Stimulated activated CD8-positive, alpha-beta memory T cell treated with anti-CD3 and anti-CD28 coated beads, Interleukin-15, amount 100 ng/mL, for 48 hours (primary cell): Measurements from ENCODE around the gene SREK1IP1.
"Not testable (repeated sequence)": the region's sequence is repeated elsewhere in the genome, so short reads cannot be mapped to it uniquely, and the experiment has no call there.

ENCODE experiments used
- DNase-seq, 2 donors: peaks; one replicate each; pipeline ENCODE4 v3.0.0-alpha.2; 2020; ENCODE audit warnings: low read depth in 2 of 2

SREK1IP1 gene

GRCh38 chr5:64765804-64766504, 2.5 kb downstream of the SREK1IP1 start:
- DNase-seq = no peak

DNA sequence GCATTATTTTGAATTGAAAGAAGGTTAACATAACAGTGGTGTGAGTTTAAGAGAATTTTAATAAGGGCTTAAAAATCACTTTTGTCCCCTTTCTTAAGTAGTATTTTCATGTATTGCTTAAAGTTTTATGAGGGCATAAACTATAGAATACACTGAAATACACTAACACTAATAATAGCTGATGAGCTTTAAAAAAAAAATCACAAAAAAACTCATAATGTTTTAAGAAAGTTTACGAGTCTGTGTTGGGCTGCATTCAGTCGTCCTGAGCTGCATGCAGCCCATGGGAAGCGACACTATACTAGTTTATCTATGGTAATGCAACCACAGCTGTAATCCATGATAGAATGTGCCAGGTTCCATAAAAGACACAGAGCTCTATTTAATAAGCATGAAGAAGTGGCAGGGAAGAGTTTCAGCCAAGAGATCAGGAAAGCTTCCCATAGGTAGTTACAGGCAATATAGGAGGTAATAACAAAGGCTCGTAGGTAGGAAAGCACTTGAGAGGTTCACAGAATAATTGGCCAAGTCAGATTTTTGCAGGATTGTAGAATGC, 4.5 kb downstream of the SREK1IP1 start:
- DNase-seq = no peak

GRCh38 chr5:64759960-64760660, 8.4 kb downstream of the SREK1IP1 start:
- DNase-seq = no peak

- DNase-seq = no peak
Measured at GRCh38 chr5:64758901-64759300, 9.6 kb downstream of the SREK1IP1 start.

GRCh38 chr5:64754066-64754465, 14.4 kb downstream of the SREK1IP1 start:
- DNase-seq = no peak

GRCh38 chr5:64749385-64749784, 19.1 kb downstream of the SREK1IP1 start:
- no peak for DNase-seq

- no peak for DNase-seq
Measured at GRCh38 chr5:64746446-64746845, 22.0 kb downstream of the SREK1IP1 start.

- DNase-seq = no peak
Measured at GRCh38 chr5:64744914-64745313, 23.6 kb downstream of the SREK1IP1 start.

GRCh38 chr5:64742821-64743220, 25.7 kb downstream of the SREK1IP1 start:
- DNase-seq = no peak

DNA sequence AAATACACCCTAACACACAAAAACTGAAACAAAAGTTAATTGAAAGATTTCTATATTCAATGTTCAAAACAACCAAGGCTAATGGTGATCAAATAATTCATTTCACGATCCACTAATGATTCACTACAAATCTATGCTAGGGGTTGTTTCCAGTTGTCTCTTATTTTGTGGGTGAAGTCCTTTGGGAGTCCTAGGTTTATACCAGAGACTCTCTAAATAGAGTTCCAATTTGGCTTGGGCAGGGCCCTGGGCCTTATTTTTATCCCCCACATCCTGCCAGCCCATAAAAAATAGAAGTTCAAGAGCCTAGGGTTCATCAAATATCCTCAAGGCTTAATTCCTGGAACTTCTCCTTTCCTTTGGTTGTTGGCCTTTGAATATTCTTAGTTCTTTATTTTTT, 26.1 kb downstream of the SREK1IP1 start:
- no peak for DNase-seq

DNA sequence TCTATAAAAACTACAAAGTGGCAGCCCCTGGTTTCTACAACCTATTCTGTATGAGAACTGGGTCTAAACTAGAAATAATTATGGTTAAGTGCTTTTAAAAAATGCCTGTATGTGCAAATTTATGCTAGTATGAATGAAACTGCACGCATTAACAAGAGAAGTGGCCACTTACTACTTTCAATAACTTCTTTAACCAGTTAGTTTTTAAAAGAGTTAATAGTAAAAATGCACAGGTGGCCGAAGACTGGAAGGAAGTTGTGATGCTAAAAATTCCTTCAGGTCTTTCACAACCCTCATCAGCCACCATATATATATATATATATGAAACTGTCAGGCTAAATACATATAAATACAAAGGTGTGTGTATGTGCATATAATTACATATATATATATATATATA, 41.3 kb downstream of the SREK1IP1 start:
- no peak for DNase-seq

GRCh38 chr5:64722588-64722987, 45.9 kb downstream of the SREK1IP1 start:
- no peak for DNase-seq

DNA sequence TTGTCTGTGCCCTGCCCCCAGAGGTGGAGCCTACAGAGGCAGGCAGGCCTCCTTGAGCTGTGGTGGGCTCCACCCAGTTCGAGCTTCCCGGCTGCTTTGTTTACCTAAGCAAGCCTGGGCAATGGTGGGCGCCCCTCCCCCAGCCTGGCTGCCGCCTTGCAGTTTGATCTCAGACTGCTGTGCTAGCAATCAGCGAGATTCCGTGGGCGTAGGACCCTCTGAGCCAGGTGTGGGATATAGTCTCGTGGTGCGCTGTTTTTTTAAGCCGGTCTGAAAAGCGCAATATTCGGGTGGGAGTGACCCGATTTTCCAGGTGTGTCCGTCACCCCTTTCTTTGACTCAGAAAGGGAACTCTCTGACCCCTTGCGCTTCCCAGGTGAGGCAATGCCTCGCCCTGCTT, 54.0 kb downstream of the SREK1IP1 start:
- not testable (repeated sequence) for DNase-seq

GRCh38 chr5:64707191-64707590, 61.3 kb downstream of the SREK1IP1 start:
- no peak for DNase-seq

GRCh38 chr5:64706074-64706473, 62.4 kb downstream of the SREK1IP1 start:
- not testable (repeated sequence) for DNase-seq

GRCh38 chr5:64700765-64701164, 67.7 kb downstream of the SREK1IP1 start:
- no peak for DNase-seq

- not testable (repeated sequence) for DNase-seq
Measured at GRCh38 chr5:64696414-64696813, 72.1 kb downstream of the SREK1IP1 start.

DNA sequence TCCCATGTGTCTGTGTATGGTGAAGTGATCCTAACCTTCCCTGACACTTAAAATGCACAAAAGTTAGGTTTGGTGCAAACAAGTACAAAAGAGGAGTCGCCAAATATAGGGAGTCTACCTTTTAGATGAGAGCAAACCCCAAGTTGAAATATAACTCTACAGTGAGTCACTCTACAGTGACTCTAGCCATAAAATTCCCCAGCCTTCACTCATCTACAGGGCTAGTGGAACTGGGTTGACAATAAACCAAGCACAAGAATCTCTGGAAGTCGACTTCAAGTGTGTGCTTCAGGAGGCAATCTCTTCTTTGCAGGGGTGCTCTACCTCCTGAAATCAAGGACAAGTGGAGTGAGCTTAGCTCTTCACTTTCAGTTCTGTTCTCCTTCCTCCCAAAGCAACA, 74.9 kb downstream of the SREK1IP1 start:
- DNase-seq = no peak

DNA sequence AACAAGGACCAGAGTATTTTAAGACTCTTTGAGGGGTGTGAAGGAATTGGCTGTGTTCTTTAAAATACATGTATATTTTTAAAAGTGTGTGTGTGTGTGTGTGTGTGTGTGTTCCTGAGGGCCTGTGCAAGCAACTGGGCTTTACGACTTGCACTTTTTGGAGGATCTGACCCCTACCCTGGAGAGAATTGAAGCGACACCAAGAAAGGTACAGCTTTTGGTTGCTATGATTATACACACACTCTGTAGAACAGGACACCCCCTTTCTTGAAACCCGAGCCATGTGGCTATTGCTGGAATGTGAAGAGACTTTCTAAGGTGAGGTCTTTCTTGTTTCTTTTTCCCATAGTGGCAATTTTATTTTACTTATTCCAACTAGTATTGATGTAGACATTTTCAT, 77.2 kb downstream of the SREK1IP1 start:
- no peak for DNase-seq

- no peak for DNase-seq
Measured at GRCh38 chr5:64690417-64691151, 77.9 kb downstream of the SREK1IP1 start, which contains the start of gene SHISAL2B. TSS of gene SHISAL2B (plus strand) at chr5:64690503. CDS start at chr5:64690624, 121 bp downstream.

GRCh38 chr5:64690104-64690416, 78.4 kb downstream of the SREK1IP1 start:
- DNase-seq = no peak

DNA sequence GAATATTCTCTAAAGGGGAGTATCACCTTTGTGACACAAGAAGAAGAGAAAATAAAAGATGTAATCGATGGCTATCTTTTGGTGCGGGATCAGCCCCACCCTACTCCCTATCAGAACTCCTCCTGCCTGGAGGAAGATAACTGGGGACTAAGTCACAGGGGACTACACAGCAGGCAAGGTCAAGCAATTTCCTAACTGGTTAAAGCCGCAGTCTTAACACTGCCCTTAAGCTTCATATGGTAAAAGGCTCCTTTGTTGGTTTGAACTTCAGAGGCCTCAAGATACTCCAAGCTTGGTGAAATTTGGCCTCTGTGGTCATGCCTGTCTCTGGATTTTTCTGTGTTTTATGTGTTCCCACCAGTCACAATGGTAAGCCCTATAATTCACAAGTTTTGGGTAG, 79.5 kb downstream of the SREK1IP1 start:
- DNase-seq = no peak

DNA sequence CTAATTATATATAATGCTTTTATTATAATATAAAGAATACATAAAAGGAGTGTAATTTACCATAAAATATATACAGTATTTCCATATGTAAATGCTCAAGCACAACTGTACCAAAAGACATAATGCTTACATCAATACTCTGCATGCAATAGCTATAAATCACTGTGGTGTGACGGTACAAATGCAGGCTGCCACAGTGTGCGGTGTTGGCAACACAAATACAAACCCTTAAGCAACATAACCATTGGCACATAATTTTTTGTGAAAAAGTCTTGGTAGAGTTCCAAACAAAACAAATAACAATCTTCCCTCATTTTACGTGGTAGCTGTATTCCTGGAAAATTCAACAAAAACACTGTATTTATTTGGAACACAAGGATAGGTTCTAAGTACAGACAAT, 80.1 kb downstream of the SREK1IP1 start:
- no peak for DNase-seq
